ENCODE measurements around the gene CSNK2B. TPM values are rescaled to one million over a fixed set of nuclear protein-coding genes. Genes with fewer than 3 reads are reported as not detected.

The CSNK2B gene
- polyA plus RNA-seq, 3 donors = 147 to 227 (median 195) TPM

DNA sequence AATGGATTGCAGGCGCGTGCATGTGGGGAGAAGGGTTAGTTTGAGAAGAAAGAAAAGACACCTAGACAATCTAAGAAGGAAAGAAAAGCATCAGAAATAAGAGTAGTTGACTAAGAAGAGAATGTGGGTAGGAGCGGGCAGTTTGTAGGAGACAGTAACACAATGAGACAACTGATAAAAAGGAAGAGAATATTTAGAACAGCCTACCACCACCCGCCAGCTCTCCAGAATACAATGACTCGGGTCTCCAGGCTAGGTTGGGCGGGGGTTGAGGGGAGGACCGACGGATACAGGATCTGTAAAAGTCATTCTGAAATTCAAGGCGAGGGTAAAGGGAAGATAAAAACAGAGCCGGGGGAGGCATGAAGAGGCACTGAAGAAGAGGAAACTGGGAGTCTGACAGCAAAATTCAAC is 36.5 kb downstream of the CSNK2B start:
- Histone ChIP-seq H3K9ac (ENCODE audit: insufficient read depth, low read length, poor library complexity, severe bottlenecking) (peak overlapping the region; percentile 82), H3K4me3 (replicated peaks in 1 of 3; ENCODE audit: low read depth in 2 of 3, low read length in 3 of 3) (peak overlapping the region; percentile 92 to 98 (median 97)), H4K20me1 (ENCODE audit: insufficient read depth, low read length) (peaks cover 31% of the 10 kb centered on the region), H3K27ac (ENCODE audit: low read depth in 1 of 2, low read length in 2 of 2) (peak overlapping the region; percentile 94 to 96), H3K27me3 (ENCODE audit: control insufficient read depth in 2 of 2, insufficient read depth in 2 of 2, low read length in 2 of 2) (no peaks in the 10 kb centered on the region), H3K36me3 (replicated peaks in 1 of 2; ENCODE audit: control insufficient read depth in 1 of 2, insufficient read depth in 2 of 2, low read length in 2 of 2) (peaks cover 19 to 39% of the 10 kb centered on the region in 2 donors), H3K79me2 (ENCODE audit: insufficient read depth, low read length) (peaks cover 51% of the 10 kb centered on the region), H3K4me2 (replicated peaks; ENCODE audit: extremely low read depth, low read length, poor library complexity, severe bottlenecking) (peak overlapping the region; percentile 85), H3K4me1 (ENCODE audit: control insufficient read depth in 1 of 2, insufficient read depth in 2 of 2, low read length in 2 of 2) (peaks cover 20 to 26% of the 10 kb centered on the region in 2 donors), H2AFZ (ENCODE audit: insufficient read depth, low read depth, low read length, poor library complexity, severe bottlenecking) (peak overlapping the region; percentile 76), H3K9me3 (replicated peaks in 1 of 2; ENCODE audit: control insufficient read depth in 1 of 2, insufficient read depth in 1 of 2, low read length in 2 of 2) (no peaks in the 10 kb centered on the region)
- Mint-ChIP-seq H3K4me1 (peaks cover 27% of the 10 kb centered on the region), H3K27ac (peak overlapping the region; percentile 99 to 100 (median 99)), H3K36me3 (peaks cover 21 to 37% of the 10 kb centered on the region in 2 donors), H3K4me3 (peak overlapping the region; percentile 98 to 100), H3K27me3 (ENCODE audit: low read depth in 3 of 3) (peaks cover 0 to 1% (median 0%) of the 10 kb centered on the region in 3 donors), H3K9me3 (no peaks in the 10 kb centered on the region)
- intact Hi-C loops (cut with micrococcal nuclease) = loop anchor here in 1 of 2 donors (2.0 to 5.0 kb wide), 2 partner anchors 24 to 35 kb away; partner anchors contain the start of genes CSNK2B and LY6G5B
- TF ChIP-seq, protein P1, sequence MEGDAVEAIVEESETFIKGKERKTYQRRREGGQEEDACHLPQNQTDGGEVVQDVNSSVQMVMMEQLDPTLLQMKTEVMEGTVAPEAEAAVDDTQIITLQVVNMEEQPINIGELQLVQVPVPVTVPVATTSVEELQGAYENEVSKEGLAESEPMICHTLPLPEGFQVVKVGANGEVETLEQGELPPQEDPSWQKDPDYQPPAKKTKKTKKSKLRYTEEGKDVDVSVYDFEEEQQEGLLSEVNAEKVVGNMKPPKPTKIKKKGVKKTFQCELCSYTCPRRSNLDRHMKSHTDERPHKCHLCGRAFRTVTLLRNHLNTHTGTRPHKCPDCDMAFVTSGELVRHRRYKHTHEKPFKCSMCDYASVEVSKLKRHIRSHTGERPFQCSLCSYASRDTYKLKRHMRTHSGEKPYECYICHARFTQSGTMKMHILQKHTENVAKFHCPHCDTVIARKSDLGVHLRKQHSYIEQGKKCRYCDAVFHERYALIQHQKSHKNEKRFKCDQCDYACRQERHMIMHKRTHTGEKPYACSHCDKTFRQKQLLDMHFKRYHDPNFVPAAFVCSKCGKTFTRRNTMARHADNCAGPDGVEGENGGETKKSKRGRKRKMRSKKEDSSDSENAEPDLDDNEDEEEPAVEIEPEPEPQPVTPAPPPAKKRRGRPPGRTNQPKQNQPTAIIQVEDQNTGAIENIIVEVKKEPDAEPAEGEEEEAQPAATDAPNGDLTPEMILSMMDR (IDR thresholded peaks at IDR 0.05) = no peak
- peak in 1 of 3 donors; percentile 27 for DNase-seq
- WGBS (ENCODE audit: insufficient coverage) = 0% methylated on average over 5 of the region's 10 CpGs

DNA sequence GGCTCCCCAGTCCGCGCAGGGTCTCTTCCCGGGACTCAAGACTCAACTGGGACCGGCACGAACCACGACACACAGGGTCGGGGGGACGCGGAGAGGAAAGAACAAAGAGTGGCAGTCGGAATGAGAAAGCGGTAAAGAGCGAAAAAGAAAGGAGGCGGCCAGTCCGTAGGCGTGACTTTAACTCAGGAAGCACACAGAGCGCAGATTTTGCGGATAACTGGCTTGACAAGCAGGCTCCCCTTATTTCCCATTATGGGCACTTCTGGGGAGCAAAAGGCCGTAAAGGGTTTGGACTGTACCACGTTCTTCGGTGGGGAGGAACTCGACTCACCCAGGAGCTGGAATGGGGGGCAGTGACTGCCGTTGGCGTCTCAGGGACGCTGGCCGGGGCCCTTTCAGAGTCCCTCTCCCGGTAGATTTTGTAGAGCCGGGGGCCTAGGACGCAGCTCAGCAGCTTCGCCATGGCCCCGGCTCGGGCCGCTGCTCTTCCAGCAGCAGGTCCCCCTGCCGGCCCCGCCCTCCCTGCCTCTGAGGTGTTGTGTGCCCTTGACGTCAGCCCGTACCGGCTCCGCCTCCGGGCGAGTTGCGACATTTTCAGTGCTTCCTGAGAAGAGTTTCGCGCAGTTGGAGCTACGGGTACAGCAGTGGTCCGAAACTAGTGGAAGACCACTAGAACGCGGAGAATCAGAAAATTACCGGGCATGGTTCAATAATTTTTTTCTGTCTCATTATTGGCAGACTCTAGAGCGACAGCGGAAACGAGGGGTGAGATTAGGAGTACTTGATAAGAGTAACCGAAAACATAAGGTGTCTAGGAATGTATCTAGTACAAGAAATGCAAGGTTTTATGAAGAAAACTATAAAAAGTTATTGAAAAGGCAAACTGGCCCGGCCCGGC is 37.2 kb downstream of the CSNK2B start, which contains the start of gene ABHD16A:
ABHD16A (minus strand) TSS at position 506 of the 898 bp plus-strand sequence; CDS start at position 463, 43 bp downstream.
- Histone ChIP-seq H2AFZ (ENCODE audit: insufficient read depth, low read depth, low read length, poor library complexity, severe bottlenecking) (peak within 1 kb of the TSS; percentile 76), H4K20me1 (ENCODE audit: insufficient read depth, low read length) (peaks cover 24% of the 10 kb centered on the region), H3K4me1 (ENCODE audit: control insufficient read depth in 1 of 2, insufficient read depth in 2 of 2, low read length in 2 of 2) (peaks cover 20 to 26% of the 10 kb centered on the region in 2 donors), H3K36me3 (replicated peaks in 1 of 2; ENCODE audit: control insufficient read depth in 1 of 2, insufficient read depth in 2 of 2, low read length in 2 of 2) (peaks cover 16 to 32% of the 10 kb centered on the region in 2 donors), H3K79me2 (ENCODE audit: insufficient read depth, low read length) (peaks cover 45% of the 10 kb centered on the region), H3K27ac (ENCODE audit: low read depth in 1 of 2, low read length in 2 of 2) (peak within 1 kb of the TSS; percentile 94 to 96), H3K9me3 (replicated peaks in 1 of 2; ENCODE audit: control insufficient read depth in 1 of 2, insufficient read depth in 1 of 2, low read length in 2 of 2) (no peaks in the 10 kb centered on the region), H3K27me3 (ENCODE audit: control insufficient read depth in 2 of 2, insufficient read depth in 2 of 2, low read length in 2 of 2) (no peaks in the 10 kb centered on the region), H3K9ac (ENCODE audit: insufficient read depth, low read length, poor library complexity, severe bottlenecking) (peak within 1 kb of the TSS; percentile 82), H3K4me3 (replicated peaks in 1 of 3; ENCODE audit: low read depth in 2 of 3, low read length in 3 of 3) (peak within 1 kb of the TSS; percentile 92 to 98 (median 97)), H3K4me2 (replicated peaks; ENCODE audit: extremely low read depth, low read length, poor library complexity, severe bottlenecking) (peak within 1 kb of the TSS; percentile 85)
- H3K36me3 Mint-ChIP-seq = peaks cover 16 to 31% of the 10 kb centered on the region in 2 donors
- TF ChIP-seq, protein P1 (IDR thresholded peaks at IDR 0.05) = no peak
- peak; percentile 96 to 97 (median 96) for DNase-seq
- intact Hi-C loops (cut with micrococcal nuclease) = loop anchor here in 1 of 2 donors (2.0 to 5.0 kb wide), 2 partner anchors 24 to 36 kb away; partner anchors contain the start of genes CSNK2B and LY6G5B
- H3K27me3 Mint-ChIP-seq (ENCODE audit: low read depth in 3 of 3) = peaks cover 0 to 1% (median 0%) of the 10 kb centered on the region in 3 donors
- WGBS (ENCODE audit: insufficient coverage) = under 1% methylated on average over 53 of the region's 54 CpGs
- H3K27ac Mint-ChIP-seq = peak within 1 kb of the TSS; percentile 99 to 100 (median 99)
- H3K4me1 Mint-ChIP-seq = peaks cover 23% of the 10 kb centered on the region
- peak within 1 kb of the TSS; percentile 98 to 100 for H3K4me3 Mint-ChIP-seq
- no peaks in the 10 kb centered on the region for H3K9me3 Mint-ChIP-seq
